Neuronal stem cell (in vitro differentiated cells): ENCODE data around the gene MLYCD.

ENCODE experiments used
- DNase-seq: peaks from one replicate; pipeline ENCODE4 v3.0.0-alpha.2; 2013; ENCODE audit warnings: low spot score
- H2AFZ ChIP-seq: one replicate; pipeline ENCODE4 v1.6.1; 2013; ENCODE audit warnings: mild to moderate bottlenecking, low read length, inconsistent platforms
- H2AK5ac ChIP-seq: 2 replicates; pipeline ENCODE4 v1.6.1; 2013; ENCODE audit warnings: low read depth, mild to moderate bottlenecking, inconsistent platforms, low read length, moderate library complexity, mixed read lengths
- H2BK120ac ChIP-seq: 2 replicates; pipeline ENCODE4 v1.6.1; 2013; ENCODE audit warnings: low read depth, mild to moderate bottlenecking, inconsistent platforms, low read length, moderate library complexity, mixed read lengths
- H2BK12ac ChIP-seq: one replicate; pipeline ENCODE4 v1.6.1; 2013; ENCODE audit warnings: low read length, inconsistent platforms
- H2BK15ac ChIP-seq: 2 replicates; pipeline ENCODE4 v1.6.1; 2013; ENCODE audit warnings: mild to moderate bottlenecking, low read length, inconsistent platforms, mixed read lengths
- H2BK5ac ChIP-seq: one replicate; pipeline ENCODE4 v1.6.1; 2013; ENCODE audit warnings: inconsistent platforms, mild to moderate bottlenecking, low read length, moderate library complexity
- H3K14ac ChIP-seq: one replicate; pipeline ENCODE4 v1.6.1; 2013; ENCODE audit warnings: low read length, inconsistent platforms
- H3K18ac ChIP-seq: 2 replicates; pipeline ENCODE4 v1.6.1; 2013; ENCODE audit warnings: low read length, inconsistent platforms
- H3K23ac ChIP-seq: 2 replicates; pipeline ENCODE4 v1.6.1; 2013; ENCODE audit warnings: low read depth, mild to moderate bottlenecking, mixed read lengths, low read length, inconsistent platforms; ENCODE audit not compliant: poor library complexity
- H3K27ac ChIP-seq: replicated peaks from 3 replicates; pipeline ENCODE4 v1.5.1; 2013; ENCODE audit warnings: low read length, inconsistent platforms
- H3K27me3 ChIP-seq, 3 experiments: 2 replicates each; pipeline ENCODE4 v1.6.1; 2013; ENCODE audit warnings: low read length in 3 of 3, mild to moderate bottlenecking in 2 of 3, inconsistent platforms in 1 of 3, low read depth in 1 of 3, mixed read lengths in 1 of 3, moderate library complexity in 1 of 3; ENCODE audit not compliant: control insufficient read depth in 3 of 3, insufficient read depth in 3 of 3
- H3K36me3 ChIP-seq, 2 donors: replicated peaks in 1 of 2; 2 replicates each; pipeline ENCODE4 v1.6.1; 2013; ENCODE audit warnings: low read length in 2 of 2; ENCODE audit not compliant: control insufficient read depth in 2 of 2, insufficient read depth in 2 of 2
- H3K4ac ChIP-seq: 2 replicates; pipeline ENCODE4 v1.6.1; 2013; ENCODE audit warnings: inconsistent platforms, mild to moderate bottlenecking, low read length, moderate library complexity
- H3K4me1 ChIP-seq, 2 donors: 1 replicate in 1 of 2; 2 replicates in 1 of 2; pipeline ENCODE4 v1.6.1; 2013; ENCODE audit warnings: low read length in 2 of 2, low read depth in 1 of 2; ENCODE audit not compliant: control insufficient read depth in 2 of 2, insufficient read depth in 1 of 2
- H3K4me2 ChIP-seq: one replicate; pipeline ENCODE4 v1.6.1; 2013; ENCODE audit warnings: mild to moderate bottlenecking, low read length, inconsistent platforms; ENCODE audit not compliant: insufficient read depth, poor library complexity, severe bottlenecking
- H3K4me3 ChIP-seq, 2 donors: 2 replicates each; pipeline ENCODE4 v1.5.1; 2013; ENCODE audit warnings: low read length in 2 of 2, mild to moderate bottlenecking in 2 of 2, inconsistent platforms in 1 of 2, moderate library complexity in 1 of 2
- H3K79me1 ChIP-seq: one replicate; pipeline ENCODE4 v1.6.1; 2013; ENCODE audit warnings: low read depth, mild to moderate bottlenecking, inconsistent platforms, low read length, moderate library complexity
- H3K9ac ChIP-seq: one replicate; pipeline ENCODE4 v1.6.1; 2013; ENCODE audit warnings: mild to moderate bottlenecking, low read depth, low read length, inconsistent platforms; ENCODE audit not compliant: poor library complexity
- H3K9me3 ChIP-seq, 2 donors: replicated peaks in 1 of 2; 2 replicates each; pipeline versions ENCODE3 to v1.6.1; 2013; ENCODE audit warnings: low read length in 2 of 2, mild to moderate bottlenecking in 2 of 2, inconsistent platforms in 1 of 2, low read depth in 1 of 2, mixed read lengths in 1 of 2, moderate library complexity in 1 of 2; ENCODE audit not compliant: control insufficient read depth in 2 of 2, insufficient read depth in 1 of 2
- H4K8ac ChIP-seq: one replicate; pipeline ENCODE4 v1.6.1; 2013; ENCODE audit warnings: low read depth, mild to moderate bottlenecking, inconsistent platforms, low read length, moderate library complexity
- H4K91ac ChIP-seq: one replicate; pipeline ENCODE4 v1.6.1; 2013; ENCODE audit warnings: low read length, low read depth, mild to moderate bottlenecking, inconsistent platforms; ENCODE audit not compliant: poor library complexity
- WGBS, 2 donors: extraction: QIAGEN DNeasy Blood & Tissue Kit; methylation state at CpG; one replicate each; pipeline ENCODE4 v1.1.7; 2013; ENCODE audit warnings: missing lambda C conversion rate in 2 of 2, mixed read lengths in 1 of 2; ENCODE audit not compliant: insufficient read length in 2 of 2, insufficient replicate concordance in 1 of 2; ENCODE audit errors: extremely low coverage in 2 of 2; 5-methylcytosine and 5-hydroxymethylcytosine counted together

MLYCD gene

DNA sequence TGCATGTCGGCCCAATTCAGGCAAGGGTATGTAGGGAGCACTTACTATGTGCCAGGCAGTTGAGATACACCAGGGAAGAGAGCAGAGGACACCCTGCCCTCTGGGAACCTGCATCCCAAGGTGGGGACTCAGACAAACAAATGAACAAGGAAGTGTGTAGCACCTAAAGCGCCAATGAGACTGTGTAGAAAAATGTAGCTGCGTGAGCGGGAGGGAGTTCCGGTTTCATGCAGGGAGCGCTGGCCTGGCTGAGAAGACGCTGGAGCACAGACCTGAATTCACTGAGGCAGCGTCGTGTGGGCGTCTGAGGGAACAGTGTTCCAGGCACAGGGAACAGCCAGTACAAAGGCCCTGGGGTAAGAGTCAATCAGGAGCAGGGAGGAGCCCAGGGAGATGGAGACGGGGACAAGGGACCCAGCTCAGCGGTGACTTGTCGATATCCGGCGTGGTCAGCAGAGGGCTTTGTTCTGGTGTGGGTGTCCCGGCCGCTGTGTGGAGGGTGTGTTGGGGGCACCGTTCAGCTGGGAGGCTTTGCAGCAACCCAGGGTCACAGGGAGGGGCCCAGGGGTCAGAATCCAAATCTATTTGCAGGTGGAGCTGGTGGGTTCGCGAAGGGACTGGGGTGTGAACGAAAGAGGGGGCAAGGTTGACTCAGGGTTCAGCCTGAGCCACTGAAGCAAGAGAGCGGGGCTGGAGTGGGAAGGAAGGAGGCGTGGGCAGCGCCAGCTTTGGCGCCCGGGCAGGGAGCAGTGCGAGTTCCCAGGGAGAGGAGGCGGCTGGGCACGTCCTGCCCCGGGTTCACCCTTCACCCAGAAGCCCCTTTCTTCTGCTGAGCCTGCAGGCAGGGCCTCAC, 36.3 kb downstream of the MLYCD start:
- Histone ChIP-seq H2AFZ (no peak overlapping the region), H2BK12ac (no peak overlapping the region), H3K4me3 (no peak overlapping the region), H3K4me2 (no peak overlapping the region), H3K18ac (peak overlapping the region; percentile 60), H2BK5ac (no peak overlapping the region), H3K9ac (no peak overlapping the region), H3K4ac (no peak overlapping the region), H3K4me1 (no peaks in the 10 kb centered on the region), H2BK15ac (peak overlapping the region; percentile 18), H4K8ac (no peak overlapping the region), H3K23ac (peak overlapping the region; percentile 56), H3K27ac (no peak overlapping the region), H3K36me3 (no peaks in the 10 kb centered on the region), H4K91ac (no peak overlapping the region), H3K79me1 (peaks cover 4% of the 10 kb centered on the region), H3K27me3 (peaks cover 0 to 1% (median 0%) of the 10 kb centered on the region in 3 experiments), H2AK5ac (peak overlapping the region; percentile 77), H2BK120ac (no peak overlapping the region), H3K14ac (peak overlapping the region; percentile 49), H3K9me3 (peaks cover 0 to 4% of the 10 kb centered on the region in 2 donors)
- WGBS, 2 donors = no CpG with 5 or more reads among the region's 30 CpGs
- no peak for DNase-seq

DNA sequence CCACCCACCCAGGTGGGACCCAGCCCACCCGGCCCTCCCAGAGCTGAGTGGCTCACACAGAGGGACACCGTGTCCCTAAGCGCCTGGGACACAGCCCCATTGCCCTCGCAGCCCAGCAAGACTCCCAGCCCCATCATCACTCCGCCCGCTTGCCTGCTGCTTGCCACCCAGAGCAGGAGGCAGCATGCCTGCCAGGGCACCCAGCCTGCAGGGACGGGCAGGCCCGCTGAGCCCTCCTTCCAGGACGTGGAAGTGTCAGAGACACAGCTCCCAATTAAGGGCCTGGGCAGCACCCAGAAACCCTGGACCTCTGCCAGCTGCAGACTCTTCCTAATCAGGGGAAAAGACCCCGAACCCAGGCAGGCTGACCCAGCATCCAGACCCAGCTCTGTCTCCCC, 36.9 kb downstream of the MLYCD start:
- H3K27me3 ChIP-seq = peaks cover 0 to 2% (median 0%) of the 10 kb centered on the region in 3 experiments
- no CpG with 5 or more reads among the region's 10 CpGs for WGBS, 2 donors

DNA sequence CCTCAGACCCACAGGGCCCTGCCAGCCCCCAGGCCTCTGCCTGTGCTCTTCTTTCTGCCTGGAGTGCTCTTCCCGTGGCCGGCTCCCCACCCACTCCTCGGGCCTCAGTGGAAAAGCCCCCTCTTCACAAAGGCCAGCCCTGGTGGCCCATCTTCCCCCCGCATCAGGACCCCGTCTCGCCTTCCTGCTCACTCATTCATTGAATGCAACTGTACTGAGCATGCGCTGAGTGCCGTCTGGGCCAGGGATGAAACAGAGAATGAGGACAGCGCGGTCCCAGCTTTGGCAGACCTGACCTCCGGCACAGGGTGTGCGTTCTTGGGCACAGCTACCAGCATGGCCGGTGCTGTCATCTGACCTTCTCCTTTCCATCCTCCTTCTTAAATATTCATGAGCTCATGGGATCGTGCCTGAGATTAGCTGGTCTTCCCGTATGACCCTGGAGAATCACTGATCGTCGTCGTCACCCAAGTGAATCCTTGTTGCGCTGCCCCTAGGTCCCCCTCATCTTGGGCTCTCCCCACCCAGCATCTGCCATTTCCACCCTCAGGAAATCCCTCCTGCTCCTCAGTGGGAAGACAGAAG, 37.8 kb downstream of the MLYCD start:
- H3K4me2 ChIP-seq = no peak overlapping the region
- no peak overlapping the region for H2BK5ac ChIP-seq
- peaks cover 0 to 2% (median 0%) of the 10 kb centered on the region in 3 experiments for H3K27me3 ChIP-seq
- no CpG with 5 or more reads among the region's 19 CpGs for WGBS, 2 donors
- H3K18ac ChIP-seq = no peak overlapping the region
- H3K4me1 ChIP-seq = peaks cover 0 to 2% of the 10 kb centered on the region in 2 donors
- no peak overlapping the region for H3K9ac ChIP-seq
- no peak overlapping the region for H2BK15ac ChIP-seq
- H3K79me1 ChIP-seq = peaks cover 4% of the 10 kb centered on the region
- no peak overlapping the region for H4K8ac ChIP-seq
- no peak overlapping the region for H3K4me3 ChIP-seq
- no peak overlapping the region for H2BK12ac ChIP-seq
- H2BK120ac ChIP-seq = no peak overlapping the region
- H3K9me3 ChIP-seq = peaks cover 0 to 4% of the 10 kb centered on the region in 2 donors
- H3K36me3 ChIP-seq = no peaks in the 10 kb centered on the region
- H3K27ac ChIP-seq = no peak overlapping the region
- H3K14ac ChIP-seq = no peak overlapping the region
- no peak for DNase-seq
- H2AFZ ChIP-seq = no peak overlapping the region
- H3K23ac ChIP-seq = no peak overlapping the region
- no peak overlapping the region for H2AK5ac ChIP-seq
- H4K91ac ChIP-seq = no peak overlapping the region
- H3K4ac ChIP-seq = no peak overlapping the region

More for the DNA sequence above, 36.9 kb downstream of the MLYCD start:
- peaks cover 0 to 4% of the 10 kb centered on the region in 2 donors for H3K9me3 ChIP-seq
- H3K4me1 ChIP-seq = peaks cover 0 to 2% of the 10 kb centered on the region in 2 donors
- H3K27ac ChIP-seq = no peak overlapping the region
- no peak overlapping the region for H2AFZ ChIP-seq
- no peak overlapping the region for H3K4me2 ChIP-seq
- no peak overlapping the region for H2BK120ac ChIP-seq
- no peak overlapping the region for H3K4ac ChIP-seq
- H3K36me3 ChIP-seq = no peaks in the 10 kb centered on the region
- no peak overlapping the region for H4K8ac ChIP-seq
- H2BK5ac ChIP-seq = no peak overlapping the region
- H3K79me1 ChIP-seq = peaks cover 4% of the 10 kb centered on the region
- H3K14ac ChIP-seq = no peak overlapping the region
- H2BK15ac ChIP-seq = peak overlapping the region; percentile 18
- H4K91ac ChIP-seq = no peak overlapping the region
- peak overlapping the region; percentile 77 for H2AK5ac ChIP-seq
- H3K4me3 ChIP-seq = no peak overlapping the region
- peak overlapping the region; percentile 56 for H3K23ac ChIP-seq
- no peak overlapping the region for H2BK12ac ChIP-seq
- no peak for DNase-seq
- peak overlapping the region; percentile 21 for H3K18ac ChIP-seq
- no peak overlapping the region for H3K9ac ChIP-seq

DNA sequence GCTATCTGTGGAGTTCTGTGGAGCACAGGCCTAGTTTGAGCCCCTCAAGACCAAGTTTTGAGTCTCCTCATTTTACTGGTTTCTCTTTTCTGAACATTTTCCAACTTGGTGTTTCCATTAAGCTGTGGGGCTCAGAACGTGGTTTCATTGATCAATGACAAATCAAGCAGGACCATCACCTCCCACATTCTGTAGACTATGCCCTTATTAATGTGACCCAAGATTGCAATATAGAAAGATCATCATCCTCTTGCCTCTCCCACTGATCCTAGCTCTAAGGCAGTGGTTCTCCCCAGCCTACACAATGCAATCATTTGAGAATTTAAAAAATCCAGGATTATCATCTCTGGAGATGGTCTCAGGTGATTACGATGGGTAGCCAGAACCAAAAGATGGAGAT, 38.4 kb downstream of the MLYCD start:
- Histone ChIP-seq H3K4me1 (peaks cover 0 to 2% of the 10 kb centered on the region in 2 donors), H3K23ac (no peak overlapping the region), H3K36me3 (no peaks in the 10 kb centered on the region), H2BK12ac (no peak overlapping the region), H2AK5ac (no peak overlapping the region), H3K18ac (no peak overlapping the region), H3K4ac (no peak overlapping the region), H3K14ac (no peak overlapping the region), H2AFZ (no peak overlapping the region), H3K9me3 (peaks cover 0 to 4% of the 10 kb centered on the region in 2 donors), H3K27ac (no peak overlapping the region), H3K4me3 (no peak overlapping the region), H2BK120ac (no peak overlapping the region), H3K79me1 (peaks cover 4% of the 10 kb centered on the region), H2BK5ac (no peak overlapping the region), H3K9ac (no peak overlapping the region), H3K4me2 (no peak overlapping the region), H2BK15ac (no peak overlapping the region), H3K27me3 (peaks cover 0 to 2% (median 0%) of the 10 kb centered on the region in 3 experiments), H4K8ac (no peak overlapping the region), H4K91ac (no peak overlapping the region)
- DNase-seq = no peak
- no CpG with 5 or more reads among the region's 2 CpGs for WGBS, 2 donors
